ENCODE measurements around the gene AOPEP.

Gene AOPEP

DNA sequence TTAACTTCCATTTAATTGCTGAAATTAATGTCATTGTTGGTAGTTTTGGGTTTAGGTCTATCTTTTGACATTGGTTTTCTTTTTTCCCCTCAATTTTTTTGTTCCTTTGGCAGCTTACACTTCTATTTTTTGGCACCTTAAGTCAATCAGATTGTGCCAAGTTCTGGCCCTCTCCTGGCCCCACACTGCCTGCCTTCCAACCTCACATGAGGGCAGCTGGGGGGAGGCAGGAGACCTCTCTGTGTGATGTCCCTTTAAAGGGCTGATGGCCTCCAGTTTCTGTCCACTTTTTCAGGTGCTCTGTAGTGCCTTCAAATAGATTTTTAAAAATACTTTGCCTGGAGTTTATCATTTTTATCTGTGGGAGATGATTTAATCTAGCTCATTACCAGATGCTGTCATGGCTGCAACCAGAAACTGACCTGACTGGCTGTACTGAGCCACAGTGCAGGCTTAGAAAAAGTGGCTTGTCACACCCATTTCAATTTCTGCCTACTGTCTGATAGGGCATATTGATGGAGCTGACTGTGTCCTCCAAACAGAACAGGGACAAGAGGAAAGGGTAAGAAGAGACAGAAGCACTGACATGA lies 394.4 kb downstream of the AOPEP start:
- no peak overlapping the region for H3K4me3 ChIP-seq (ENCODE audit: low read depth, low read length)
- no peak for DNase-seq (ENCODE audit: low read depth)

GRCh38 chr9:95124582-95125367 lies 398.3 kb downstream of the AOPEP start:
- DNase-seq (ENCODE audit: low read depth) = no peak
- no peak overlapping the region for H3K4me3 ChIP-seq (ENCODE audit: low read depth, low read length)

DNA sequence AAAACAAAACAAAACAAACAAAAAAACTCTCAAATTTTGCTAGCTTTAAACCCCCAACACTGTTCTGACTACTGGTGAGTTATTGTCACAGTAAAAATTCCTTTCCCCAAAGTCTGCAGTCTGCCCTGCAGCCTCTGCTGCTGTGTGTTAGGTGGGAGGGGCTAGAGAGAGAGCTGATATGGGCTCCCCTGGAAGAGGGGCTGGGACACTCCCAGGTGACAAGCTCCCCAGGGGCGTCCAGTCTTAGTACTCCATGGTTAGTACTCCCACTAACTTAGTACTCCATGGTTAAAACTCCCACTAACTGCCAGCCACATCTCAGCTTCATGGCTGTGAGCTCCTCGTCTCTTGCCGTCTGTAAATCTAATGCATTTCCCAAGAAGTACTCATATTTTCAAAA lies 399.2 kb downstream of the AOPEP start:
- H3K4me3 ChIP-seq (ENCODE audit: low read depth, low read length) = no peak overlapping the region
- no peak for DNase-seq (ENCODE audit: low read depth)

DNA sequence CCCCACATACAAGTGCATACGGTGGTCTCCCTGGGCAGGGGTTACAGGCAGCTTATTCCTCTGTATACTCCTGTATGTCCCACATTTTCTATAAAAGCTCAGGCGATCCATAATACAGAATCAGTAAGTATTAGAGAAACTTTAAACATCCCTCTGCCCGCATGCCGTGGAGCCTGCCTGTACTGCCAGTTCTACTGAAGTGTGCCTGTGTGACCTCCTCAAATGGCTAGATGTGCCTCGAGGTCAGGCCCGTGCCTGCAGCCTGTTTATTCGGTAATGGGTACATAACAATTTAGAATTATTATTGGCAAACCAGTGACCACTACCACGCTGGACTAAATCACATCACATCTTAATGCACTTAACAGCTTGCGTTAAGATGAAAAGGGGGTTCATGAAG lies 400.2 kb downstream of the AOPEP start:
- no peak overlapping the region for H3K4me3 ChIP-seq (ENCODE audit: low read depth, low read length)
- no peak for DNase-seq (ENCODE audit: low read depth)

GRCh38 chr9:95127249-95128176 lies 401.0 kb downstream of the AOPEP start:
- peak overlapping the region; percentile 31 for H3K4me3 ChIP-seq (ENCODE audit: low read depth, low read length)
- DNase-seq (ENCODE audit: low read depth) = no peak

- DNase-seq (ENCODE audit: low read depth) = no peak
- no peak overlapping the region for H3K4me3 ChIP-seq (ENCODE audit: low read depth, low read length)
Observed at GRCh38 chr9:95128177-95128524, 401.7 kb downstream of the AOPEP start.

- no peak for DNase-seq (ENCODE audit: low read depth)
- no peak overlapping the region for H3K4me3 ChIP-seq (ENCODE audit: low read depth, low read length)
Observed at GRCh38 chr9:95129476-95130291, 403.2 kb downstream of the AOPEP start.

DNA sequence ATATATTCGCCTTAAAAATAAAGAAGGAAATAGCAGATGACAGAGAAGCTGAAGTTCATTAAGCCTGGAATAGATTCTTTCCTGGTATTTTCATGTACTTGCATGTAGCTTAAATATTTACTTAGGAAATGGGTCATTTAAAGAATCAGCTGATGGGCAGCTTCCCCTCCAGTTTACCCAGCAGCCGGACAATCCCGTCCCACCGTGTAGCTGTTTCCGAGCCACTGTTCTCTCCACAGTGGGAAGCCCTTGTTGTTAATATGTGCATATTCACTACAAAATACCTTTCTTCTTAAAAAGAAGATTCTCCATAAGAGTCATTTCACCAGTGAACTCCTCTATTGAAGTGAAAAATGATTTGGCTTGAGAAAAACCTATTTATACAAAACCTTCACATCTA lies 404.0 kb downstream of the AOPEP start:
- no peak for DNase-seq (ENCODE audit: low read depth)
- no peak overlapping the region for H3K4me3 ChIP-seq (ENCODE audit: low read depth, low read length)

DNA sequence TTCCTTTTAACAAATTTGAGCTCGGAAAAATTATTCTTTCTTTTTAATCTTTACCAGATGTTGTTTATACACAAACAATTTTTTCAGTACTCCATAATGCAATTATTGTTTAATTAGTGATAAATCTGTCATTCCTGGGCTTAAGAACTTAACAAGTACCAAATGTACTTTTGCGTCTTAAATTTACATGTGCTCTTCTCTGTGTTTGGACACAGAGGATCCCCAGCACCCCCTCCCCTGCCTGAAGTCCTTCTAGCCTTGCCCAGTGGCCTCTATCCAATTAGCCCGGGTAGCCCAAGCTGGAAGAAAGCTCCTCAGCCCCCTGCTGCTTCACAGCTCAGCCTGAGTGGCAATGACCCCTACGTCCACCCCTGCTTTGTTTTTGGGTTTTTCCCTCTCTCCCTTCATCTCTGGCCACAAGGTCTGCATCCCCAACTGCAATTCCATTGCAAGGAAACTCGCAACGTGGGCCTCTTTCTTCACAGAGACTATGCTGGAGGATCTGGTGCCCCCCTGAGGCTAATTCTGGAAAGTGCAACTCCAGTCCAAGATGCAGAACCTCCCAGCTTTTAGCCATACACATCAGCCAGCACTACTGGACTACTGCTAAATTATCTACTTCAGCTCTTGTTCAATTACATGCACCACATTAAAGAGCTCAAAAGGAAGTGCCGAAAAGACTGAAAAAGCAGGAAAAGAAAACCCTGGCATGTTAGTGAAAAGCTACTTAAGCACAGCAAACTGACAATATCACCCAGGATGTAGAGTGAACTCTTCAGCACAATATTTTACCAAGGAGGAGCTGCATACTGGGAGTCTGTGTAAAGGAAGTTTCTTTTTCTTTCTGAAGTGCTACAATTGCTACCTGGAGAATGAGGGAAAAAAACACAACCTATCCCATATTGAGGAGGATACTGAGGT lies 404.8 kb downstream of the AOPEP start:
- H3K4me3 ChIP-seq (ENCODE audit: low read depth, low read length) = no peak overlapping the region
- DNase-seq (ENCODE audit: low read depth) = no peak

GRCh38 chr9:95132366-95133324 lies 406.1 kb downstream of the AOPEP start:
- no peak for DNase-seq (ENCODE audit: low read depth)
- no peak overlapping the region for H3K4me3 ChIP-seq (ENCODE audit: low read depth, low read length)

DNA sequence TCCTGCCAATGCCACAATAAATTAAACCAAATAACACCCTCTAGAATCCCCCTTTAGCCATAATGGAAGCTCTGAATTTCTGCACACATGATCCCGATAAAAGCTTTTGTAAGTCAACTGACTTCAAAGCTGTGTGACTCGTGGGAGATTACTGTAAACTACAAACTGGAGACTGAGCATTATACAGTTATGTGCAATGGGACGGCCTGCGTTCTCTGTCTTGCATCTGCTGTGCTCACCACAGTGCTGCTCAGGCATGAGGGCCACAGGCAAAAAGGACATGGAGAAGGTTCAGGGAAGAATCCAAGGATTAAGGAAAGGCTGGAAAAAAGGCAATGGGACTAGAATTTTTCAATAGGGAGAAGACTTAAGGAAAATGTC lies 406.8 kb downstream of the AOPEP start:
- DNase-seq (ENCODE audit: low read depth) = no peak
- no peak overlapping the region for H3K4me3 ChIP-seq (ENCODE audit: low read depth, low read length)

DNA sequence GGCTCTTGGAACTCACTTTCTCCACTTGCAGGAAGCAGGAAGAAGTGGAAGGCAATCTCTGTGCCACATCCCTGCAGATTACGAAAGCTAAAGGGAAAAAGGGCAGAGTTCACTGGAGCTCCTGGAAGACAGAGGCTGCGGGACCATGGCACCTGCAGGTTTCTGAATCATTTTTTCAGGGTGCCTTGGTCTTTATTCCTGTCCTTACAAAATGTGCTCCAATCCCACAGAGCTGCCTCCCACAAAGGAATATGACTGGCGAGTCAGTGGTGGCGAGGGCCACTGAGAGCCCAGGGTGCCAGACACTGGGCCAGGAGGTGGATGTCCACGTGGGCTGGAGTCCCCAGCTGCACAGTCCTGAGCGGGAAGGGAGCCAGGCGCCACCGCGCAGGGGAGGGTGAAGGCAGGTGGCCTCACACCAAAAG lies 408.0 kb downstream of the AOPEP start:
- no peak overlapping the region for H3K4me3 ChIP-seq (ENCODE audit: low read depth, low read length)
- DNase-seq (ENCODE audit: low read depth) = no peak

- DNase-seq (ENCODE audit: low read depth) = no peak
- H3K4me3 ChIP-seq (ENCODE audit: low read depth, low read length) = no peak overlapping the region
Observed at GRCh38 chr9:95135756-95136155, 409.3 kb downstream of the AOPEP start.
